Smooth muscle cell of the coronary artery (primary cell): ENCODE results near the gene SMPD3. TPM values are rescaled to one million over a fixed set of nuclear protein-coding genes. Genes with fewer than 3 reads are reported as not detected.

Experiments
- total RNA-seq: library from RNA; depleted of rRNA; stranded (reverse); fragments of >200 nt; gene quantifications from 2 replicates; pipeline ENCODE4 v1.2.3, GENCODE V29; 2014; ENCODE audit warnings: low replicate concordance

SMPD3 gene
- not detected in 2 replicates for total RNA-seq

DNA sequence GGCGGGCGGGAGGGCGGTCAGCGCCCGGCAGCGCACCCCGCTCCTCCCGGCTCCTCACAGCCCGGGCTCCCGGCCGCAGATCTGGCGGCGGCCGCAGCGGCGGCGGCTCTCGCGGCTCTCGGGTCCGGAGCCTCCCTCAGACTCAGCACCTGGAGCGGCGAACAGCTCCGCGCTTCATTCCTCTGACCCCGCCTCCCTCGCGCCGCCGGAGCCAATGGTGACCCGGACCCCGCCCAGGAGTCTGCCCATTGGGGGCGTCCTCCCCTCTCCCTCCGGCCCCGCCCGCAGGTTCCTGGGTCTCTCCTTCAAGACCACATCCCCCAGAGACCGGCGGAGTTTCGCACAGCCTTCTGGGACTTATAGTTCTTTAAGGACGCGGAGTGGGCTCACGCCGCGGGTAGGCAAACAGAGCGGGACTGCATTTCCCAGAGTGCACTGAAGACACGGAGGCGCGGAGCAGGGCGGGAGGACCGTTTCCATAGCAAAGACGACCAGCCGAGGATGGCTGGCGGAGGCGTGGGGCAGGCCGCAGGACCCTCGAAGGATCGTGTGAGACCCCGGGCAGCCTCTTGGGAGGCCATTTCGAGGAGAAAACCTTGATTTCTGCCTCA, at the start of gene SMPD3:
Gene SMPD3 (minus strand): TSS at position 149 of the 611 bp plus-strand sequence. CDS start 76,327 bp downstream, outside the sequence.

DNA sequence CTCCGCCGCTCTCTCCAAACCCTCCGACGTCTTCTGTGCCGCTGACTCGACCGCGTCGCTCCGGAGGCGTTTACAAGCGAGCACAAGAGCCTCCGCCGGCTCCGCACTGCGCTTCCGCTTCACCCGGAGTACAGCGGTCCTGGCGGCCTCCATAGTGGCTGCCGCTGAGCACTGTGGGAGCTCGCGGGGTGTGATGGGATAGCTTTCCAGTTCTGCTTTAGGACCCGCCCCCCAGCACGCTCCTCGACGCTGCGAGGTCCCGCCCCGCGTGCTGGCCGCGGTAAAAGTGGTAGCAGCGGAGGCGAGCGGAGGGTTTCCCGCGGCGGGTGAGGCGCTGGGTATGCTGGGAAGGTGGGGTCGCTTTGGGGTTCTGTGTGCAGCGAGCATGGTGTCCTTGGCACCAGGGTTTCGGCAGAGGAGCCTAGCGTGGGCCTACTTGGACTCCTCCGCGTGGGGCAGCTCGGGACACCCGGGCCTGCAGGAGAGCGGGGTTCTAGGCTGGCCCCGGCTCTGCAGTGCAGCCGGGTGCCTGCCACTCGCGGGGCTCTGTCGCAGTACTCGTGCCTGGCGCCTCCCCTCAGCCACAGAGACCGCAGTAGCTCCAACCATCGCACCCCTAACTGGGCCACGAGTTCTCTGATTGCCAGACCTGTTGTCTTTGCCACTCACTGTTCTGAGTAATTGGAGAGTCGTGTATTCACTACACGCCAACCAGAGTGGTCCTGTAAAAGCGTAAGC, 137.4 kb downstream of the SMPD3 start, which contains the start of the genes PRMT7 and SLC7A6OS:
Gene PRMT7 (plus strand): TSS at position 246 of the 738 bp plus-strand sequence. CDS start 4,961 bp downstream, outside the sequence.
Gene SLC7A6OS (minus strand): TSS at position 173 of the 738 bp plus-strand sequence. CDS start 20 bp downstream, at position 153.

Other genes with a start within 250 kb of the SMPD3 start
- gene ESRP2, start 212.4 kb downstream of the SMPD3 start, total RNA-seq: under 0.01 TPM in 1 of 2 replicates, not detected in the other
- 18.6 and 23.8 TPM in 2 replicates for gene PLA2G15, start 203.1 kb downstream of the SMPD3 start, total RNA-seq
- 12.1 and 12.9 TPM in 2 replicates for gene SLC7A6, start 184.0 kb downstream of the SMPD3 start, total RNA-seq
- gene SLC7A6OS, start 137.6 kb downstream of the SMPD3 start, total RNA-seq: 12.4 and 20.4 TPM in 2 replicates
- 32.9 and 84.5 TPM in 2 replicates for gene PRMT7, start 137.5 kb downstream of the SMPD3 start, total RNA-seq
- 19.3 and 20.2 TPM in 2 replicates for gene ZFP90, start 90.8 kb upstream of the SMPD3 start, total RNA-seq
- under 0.01 and 0.15 TPM in 2 replicates for gene CDH3, start 196.8 kb upstream of the SMPD3 start, total RNA-seq